Liver (tissue), 3 donors: ENCODE results near the gene OLA1.

Experiments
- GABPA ChIP-seq, 2 donors: IDR thresholded peaks in 1 of 2; conservative IDR thresholded peaks in 1 of 2; 2 replicates each; pipeline ENCODE4 v1.6.1; 2016; ENCODE audit warnings: antibody characterized with exemption in 2 of 2, mild to moderate bottlenecking in 1 of 2, moderate library complexity in 1 of 2
- HNF4G ChIP-seq: IDR thresholded peaks from 2 replicates; pipeline ENCODE4 v1.6.1; 2016; ENCODE audit warnings: antibody characterized with exemption
- RAD21 ChIP-seq, 2 donors: IDR thresholded peaks; 2 replicates each; pipeline ENCODE4 v1.6.1; 2016; ENCODE audit warnings: antibody characterized with exemption in 2 of 2, mild to moderate bottlenecking in 2 of 2
- RXRA ChIP-seq, 2 donors: IDR thresholded peaks; 2 replicates each; pipeline ENCODE4 v1.6.1; 2017 to 2018; ENCODE audit warnings: antibody characterized with exemption in 2 of 2, mild to moderate bottlenecking in 1 of 2
- YY1 ChIP-seq: IDR thresholded peaks from 2 replicates; pipeline ENCODE4 v1.6.1; 2016; ENCODE audit warnings: antibody characterized with exemption, mild to moderate bottlenecking
- TF ChIP-seq, protein P1 (sequence below): fragments of 150-350 bp; IDR thresholded peaks from 2 replicates; pipeline ENCODE4 v1.5.1; 2017; ENCODE audit warnings: improper control_type of control experiment, low read depth, low read length; ENCODE audit not compliant: missing input control
- TF ChIP-seq, protein P2 (sequence below): IDR thresholded peaks from 2 replicates; pipeline ENCODE4 v1.6.1; 2016; ENCODE audit warnings: antibody characterized with exemption, mild to moderate bottlenecking
- TF ChIP-seq, protein P3 (sequence below): IDR thresholded peaks from 2 replicates; pipeline ENCODE4 v1.6.1; 2016; ENCODE audit warnings: antibody characterized with exemption
- donor health status: healthy.
- donor health status: healthy.

DNA sequence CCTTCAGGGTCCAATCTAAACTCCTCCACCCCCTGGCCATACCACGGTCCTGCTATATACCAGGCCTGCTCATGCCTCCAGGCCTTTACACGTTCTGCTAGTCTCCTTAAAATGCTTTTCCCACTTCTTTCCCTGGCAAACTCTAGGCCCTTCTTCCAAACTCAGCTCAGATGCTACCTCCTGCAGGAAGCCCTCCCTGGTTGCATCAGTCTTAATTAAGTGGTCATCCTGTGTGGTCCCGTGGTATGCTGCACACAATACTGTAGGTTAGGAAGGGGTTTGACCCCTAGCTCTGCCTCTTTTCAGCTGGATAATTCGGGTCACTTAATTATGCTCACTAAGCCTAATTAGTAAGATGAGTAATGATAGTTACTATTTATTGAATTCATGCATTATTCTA lies 197.3 kb downstream of the OLA1 start:
- TF ChIP-seq, protein P1, sequence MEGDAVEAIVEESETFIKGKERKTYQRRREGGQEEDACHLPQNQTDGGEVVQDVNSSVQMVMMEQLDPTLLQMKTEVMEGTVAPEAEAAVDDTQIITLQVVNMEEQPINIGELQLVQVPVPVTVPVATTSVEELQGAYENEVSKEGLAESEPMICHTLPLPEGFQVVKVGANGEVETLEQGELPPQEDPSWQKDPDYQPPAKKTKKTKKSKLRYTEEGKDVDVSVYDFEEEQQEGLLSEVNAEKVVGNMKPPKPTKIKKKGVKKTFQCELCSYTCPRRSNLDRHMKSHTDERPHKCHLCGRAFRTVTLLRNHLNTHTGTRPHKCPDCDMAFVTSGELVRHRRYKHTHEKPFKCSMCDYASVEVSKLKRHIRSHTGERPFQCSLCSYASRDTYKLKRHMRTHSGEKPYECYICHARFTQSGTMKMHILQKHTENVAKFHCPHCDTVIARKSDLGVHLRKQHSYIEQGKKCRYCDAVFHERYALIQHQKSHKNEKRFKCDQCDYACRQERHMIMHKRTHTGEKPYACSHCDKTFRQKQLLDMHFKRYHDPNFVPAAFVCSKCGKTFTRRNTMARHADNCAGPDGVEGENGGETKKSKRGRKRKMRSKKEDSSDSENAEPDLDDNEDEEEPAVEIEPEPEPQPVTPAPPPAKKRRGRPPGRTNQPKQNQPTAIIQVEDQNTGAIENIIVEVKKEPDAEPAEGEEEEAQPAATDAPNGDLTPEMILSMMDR = no peak
- TF ChIP-seq, protein P2, sequence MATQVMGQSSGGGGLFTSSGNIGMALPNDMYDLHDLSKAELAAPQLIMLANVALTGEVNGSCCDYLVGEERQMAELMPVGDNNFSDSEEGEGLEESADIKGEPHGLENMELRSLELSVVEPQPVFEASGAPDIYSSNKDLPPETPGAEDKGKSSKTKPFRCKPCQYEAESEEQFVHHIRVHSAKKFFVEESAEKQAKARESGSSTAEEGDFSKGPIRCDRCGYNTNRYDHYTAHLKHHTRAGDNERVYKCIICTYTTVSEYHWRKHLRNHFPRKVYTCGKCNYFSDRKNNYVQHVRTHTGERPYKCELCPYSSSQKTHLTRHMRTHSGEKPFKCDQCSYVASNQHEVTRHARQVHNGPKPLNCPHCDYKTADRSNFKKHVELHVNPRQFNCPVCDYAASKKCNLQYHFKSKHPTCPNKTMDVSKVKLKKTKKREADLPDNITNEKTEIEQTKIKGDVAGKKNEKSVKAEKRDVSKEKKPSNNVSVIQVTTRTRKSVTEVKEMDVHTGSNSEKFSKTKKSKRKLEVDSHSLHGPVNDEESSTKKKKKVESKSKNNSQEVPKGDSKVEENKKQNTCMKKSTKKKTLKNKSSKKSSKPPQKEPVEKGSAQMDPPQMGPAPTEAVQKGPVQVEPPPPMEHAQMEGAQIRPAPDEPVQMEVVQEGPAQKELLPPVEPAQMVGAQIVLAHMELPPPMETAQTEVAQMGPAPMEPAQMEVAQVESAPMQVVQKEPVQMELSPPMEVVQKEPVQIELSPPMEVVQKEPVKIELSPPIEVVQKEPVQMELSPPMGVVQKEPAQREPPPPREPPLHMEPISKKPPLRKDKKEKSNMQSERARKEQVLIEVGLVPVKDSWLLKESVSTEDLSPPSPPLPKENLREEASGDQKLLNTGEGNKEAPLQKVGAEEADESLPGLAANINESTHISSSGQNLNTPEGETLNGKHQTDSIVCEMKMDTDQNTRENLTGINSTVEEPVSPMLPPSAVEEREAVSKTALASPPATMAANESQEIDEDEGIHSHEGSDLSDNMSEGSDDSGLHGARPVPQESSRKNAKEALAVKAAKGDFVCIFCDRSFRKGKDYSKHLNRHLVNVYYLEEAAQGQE = no peak
- TF ChIP-seq RXRA (IDR thresholded peaks at IDR 0.05) = no peak
- TF ChIP-seq HNF4G = no peak
- no peak for TF ChIP-seq GABPA (IDR thresholded peaks at IDR 0.05 in 1 of 2, conservative IDR thresholded peaks at IDR 0.05 in 1 of 2)
- TF ChIP-seq YY1 = no peak
- TF ChIP-seq, protein P3, sequence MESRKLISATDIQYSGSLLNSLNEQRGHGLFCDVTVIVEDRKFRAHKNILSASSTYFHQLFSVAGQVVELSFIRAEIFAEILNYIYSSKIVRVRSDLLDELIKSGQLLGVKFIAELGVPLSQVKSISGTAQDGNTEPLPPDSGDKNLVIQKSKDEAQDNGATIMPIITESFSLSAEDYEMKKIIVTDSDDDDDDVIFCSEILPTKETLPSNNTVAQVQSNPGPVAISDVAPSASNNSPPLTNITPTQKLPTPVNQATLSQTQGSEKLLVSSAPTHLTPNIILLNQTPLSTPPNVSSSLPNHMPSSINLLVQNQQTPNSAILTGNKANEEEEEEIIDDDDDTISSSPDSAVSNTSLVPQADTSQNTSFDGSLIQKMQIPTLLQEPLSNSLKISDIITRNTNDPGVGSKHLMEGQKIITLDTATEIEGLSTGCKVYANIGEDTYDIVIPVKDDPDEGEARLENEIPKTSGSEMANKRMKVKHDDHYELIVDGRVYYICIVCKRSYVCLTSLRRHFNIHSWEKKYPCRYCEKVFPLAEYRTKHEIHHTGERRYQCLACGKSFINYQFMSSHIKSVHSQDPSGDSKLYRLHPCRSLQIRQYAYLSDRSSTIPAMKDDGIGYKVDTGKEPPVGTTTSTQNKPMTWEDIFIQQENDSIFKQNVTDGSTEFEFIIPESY = no peak
- no peak for TF ChIP-seq RAD21 (IDR thresholded peaks at IDR 0.05)
